IMR-90 (cell line): Measurements from ENCODE around the gene CFAP97.

Experiments used
- BHLHE40 ChIP-seq: fragments of 150-350 bp; IDR thresholded peaks from 2 replicates; pipeline ENCODE4 v1.6.1; 2016; ENCODE audit warnings: mild to moderate bottlenecking, low read depth, low read length
- CEBPB ChIP-seq: IDR thresholded peaks from 2 replicates; pipeline ENCODE4 v1.6.1; 2012; ENCODE audit warnings: low read depth, low read length, improper control_type of control experiment
- CTCF ChIP-seq: conservative IDR thresholded peaks from 2 replicates; pipeline ENCODE4 v1.5.1; 2012; ENCODE audit warnings: mild to moderate bottlenecking, low read depth, low read length, improper control_type of control experiment
- FOS ChIP-seq: fragments of 150-350 bp; IDR thresholded peaks from 2 replicates; pipeline ENCODE4 v1.6.1; 2016; ENCODE audit warnings: low read depth, low read length
- MAZ ChIP-seq: IDR thresholded peaks from 2 replicates; pipeline ENCODE4 v1.6.1; 2012; ENCODE audit warnings: low read depth, mild to moderate bottlenecking, low read length, improper control_type of control experiment, moderate library complexity, borderline replicate concordance
- NFE2L2 ChIP-seq: fragments of 150-350 bp; IDR thresholded peaks from 2 replicates; pipeline ENCODE4 v1.6.1; 2016; ENCODE audit warnings: low read depth, mild to moderate bottlenecking, low read length
- POLR2A ChIP-seq: IDR thresholded peaks from 2 replicates; pipeline ENCODE4 v1.6.1; 2012; ENCODE audit warnings: mild to moderate bottlenecking, low read depth, low read length
- RAD21 ChIP-seq: IDR thresholded peaks from 2 replicates; pipeline ENCODE4 v1.6.1; 2012; ENCODE audit warnings: low read length, improper control_type of control experiment
- RCOR1 ChIP-seq: IDR thresholded peaks from 2 replicates; pipeline ENCODE4 v1.6.1; 2012; ENCODE audit warnings: mild to moderate bottlenecking, low read length, improper control_type of control experiment; ENCODE audit not compliant: insufficient replicate concordance
- RFX5 ChIP-seq: IDR thresholded peaks from 2 replicates; pipeline ENCODE4 v1.8.0; 2012; ENCODE audit warnings: low read depth, mild to moderate bottlenecking, low read length, moderate library complexity
- SMC3 ChIP-seq: fragments of 150-350 bp; IDR thresholded peaks from 2 replicates; pipeline ENCODE4 v1.6.1; 2016; ENCODE audit warnings: low read depth, mild to moderate bottlenecking, antibody characterized with exemption, low read length, moderate library complexity
- USF2 ChIP-seq: fragments of 150-350 bp; IDR thresholded peaks from 2 replicates; pipeline ENCODE4 v1.6.1; 2017; ENCODE audit warnings: mild to moderate bottlenecking, antibody characterized with exemption, low read length, low read depth

- no peak for TF ChIP-seq CTCF
- TF ChIP-seq RCOR1, result no peak
- no peak for TF ChIP-seq SMC3
- no peak for TF ChIP-seq BHLHE40
- no peak for TF ChIP-seq RAD21
- TF ChIP-seq RFX5, result no peak
- no peak for TF ChIP-seq NFE2L2
- TF ChIP-seq POLR2A, result no peak
- TF ChIP-seq USF2, result no peak
- no peak for TF ChIP-seq MAZ
- no peak for TF ChIP-seq CEBPB
- no peak for TF ChIP-seq FOS
Measured at GRCh38 chr4:185221912-185222311, 18.1 kb upstream of the CFAP97 start.
